CD4-positive, alpha-beta memory T cell (primary cell): ENCODE results near the gene SCT. TPM values are rescaled to one million over a fixed set of nuclear protein-coding genes. Genes with fewer than 3 reads are reported as not detected.

Source experiments
- CTCF ChIA-PET: fragments of 350-600 bp; sonication (Branson Sonifier 250); formaldehyde crosslinking; loops from one replicate; lab custom pipeline; 2021; ENCODE audit warnings: inconsistent platforms; ENCODE audit not compliant: partially characterized antibody; lab: Charles Lee
- POLR2A ChIA-PET: fragments of 350-600 bp; sonication (Branson Sonifier 250); formaldehyde crosslinking; loops from one replicate; lab custom pipeline; 2021; ENCODE audit not compliant: partially characterized antibody; lab: Charles Lee
- DNase-seq, 5 donors: peaks; one replicate each; pipeline versions ENCODE4 v3.0.0 to v3.0.0-alpha.2; 2020 to 2022; ENCODE audit warnings: mixed read lengths in 1 of 5
- H3K27ac ChIP-seq: one replicate; pipeline ENCODE4 v1.7.0; 2013; ENCODE audit warnings: low read depth, low read length
- H3K27me3 ChIP-seq: 2 replicates; pipeline ENCODE4 v1.7.0; 2013; ENCODE audit warnings: mild to moderate bottlenecking, low read length, moderate library complexity; ENCODE audit not compliant: insufficient read depth
- H3K36me3 ChIP-seq: 2 replicates; pipeline ENCODE4 v1.7.0; 2013; ENCODE audit warnings: mild to moderate bottlenecking, low read length, moderate library complexity; ENCODE audit not compliant: insufficient read depth
- H3K4me1 ChIP-seq: 2 replicates; pipeline ENCODE4 v1.7.0; 2013; ENCODE audit warnings: mild to moderate bottlenecking, low read length, moderate library complexity; ENCODE audit not compliant: insufficient read depth
- H3K4me3 ChIP-seq, 2 donors: one replicate each; pipeline ENCODE4 v1.7.0; 2013; ENCODE audit warnings: low read length in 2 of 2, mild to moderate bottlenecking in 1 of 2
- H3K9me3 ChIP-seq, 2 donors: one replicate each; pipeline ENCODE4 v1.7.0; 2013; ENCODE audit warnings: low read length in 2 of 2, control low read depth in 1 of 2; ENCODE audit not compliant: control insufficient read depth in 1 of 2
- H3K27ac Mint-ChIP-seq, 7 donors: one replicate each; pipeline ENCODE4 v1.8.0; 2020 to 2021; ENCODE audit warnings: mixed read lengths in 7 of 7, mild to moderate bottlenecking in 6 of 7, inconsistent platforms in 3 of 7, moderate library complexity in 3 of 7
- H3K27me3 Mint-ChIP-seq, 2 donors: one replicate each; pipeline ENCODE4 v1.8.0; 2020 to 2021; ENCODE audit warnings: mixed read lengths in 2 of 2
- H3K36me3 Mint-ChIP-seq, 2 donors: one replicate each; pipeline ENCODE4 v1.8.0; 2020 to 2021; ENCODE audit warnings: mixed read lengths in 2 of 2, inconsistent platforms in 1 of 2, mild to moderate bottlenecking in 1 of 2
- H3K4me1 Mint-ChIP-seq, 4 donors: one replicate each; pipeline ENCODE4 v1.8.0; 2020 to 2021; ENCODE audit warnings: mixed read lengths in 4 of 4, mild to moderate bottlenecking in 1 of 4
- H3K4me3 Mint-ChIP-seq, 8 donors: one replicate each; pipeline ENCODE4 v1.8.0; 2020 to 2021; ENCODE audit warnings: mixed read lengths in 8 of 8, mild to moderate bottlenecking in 7 of 8, moderate library complexity in 6 of 8, inconsistent platforms in 3 of 8
- H3K9me3 Mint-ChIP-seq, 8 donors: one replicate each; pipeline ENCODE4 v1.8.0; 2020 to 2021; ENCODE audit warnings: mixed read lengths in 8 of 8, mild to moderate bottlenecking in 5 of 8, inconsistent platforms in 3 of 8, moderate library complexity in 1 of 8
- intact Hi-C: fragments of 100-400 bp; cut with micrococcal nuclease; formaldehyde crosslinking; loops from one replicate; pipeline ENCODE4 v1.15.1; 2023
- polyA plus RNA-seq, 2 donors: library from polyadenylated mRNA; unstranded; fragments of 300-500 nt; fragmentation: Illumina TruSeq; gene quantifications; one replicate each; pipeline ENCODE4 v1.2.3, GENCODE V29; 2021
- total RNA-seq, 2 experiments: library from RNA; stranded (reverse); gene quantifications; one replicate each; pipeline ENCODE4 v1.2.3, GENCODE V29; 2021

The SCT gene
- total and polyA plus RNA-seq, 4 experiments from 2014 or later, result not detected

DNA sequence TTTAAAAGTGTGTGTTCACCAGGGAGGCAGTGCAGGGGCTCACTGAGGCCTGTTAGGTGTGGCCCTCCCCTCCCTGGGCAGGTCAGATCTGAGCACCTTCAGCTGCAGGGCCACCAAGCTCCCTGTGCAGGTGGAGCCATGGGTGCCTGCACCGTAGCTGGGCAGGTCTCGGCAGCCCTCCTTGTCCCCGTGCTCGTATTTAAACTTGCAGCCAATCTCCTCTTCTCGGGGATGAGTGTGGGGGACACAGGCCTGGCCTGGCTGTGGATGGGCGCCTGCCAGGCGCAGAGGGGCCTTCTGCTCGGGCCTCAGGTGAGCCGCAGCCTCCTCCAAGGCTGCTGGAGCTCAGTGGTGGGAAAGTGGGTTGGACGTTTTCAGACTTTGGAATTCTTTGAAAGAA lies 31.6 kb downstream of the SCT start:
- DNase-seq, result peak in 1 of 5 donors; percentile 17
- intact Hi-C loops, result no loop called here
- CTCF ChIA-PET, result interaction anchor here (1.2 kb wide), 1 partner anchor 41 kb away, joined by 3 read pairs; no protein-coding TSS in a partner anchor
- peaks cover 5% of the 10 kb centered on the region for H3K4me1 ChIP-seq
- Mint-ChIP-seq H3K27me3 (no peaks in the 10 kb centered on the region), H3K4me3 (no peak overlapping the region), H3K36me3 (peaks cover 25 to 63% of the 10 kb centered on the region in 2 donors), H3K27ac (peak overlapping the region in 1 of 7 donors; percentile 47), H3K4me1 (peaks cover 8 to 13% (median 11%) of the 10 kb centered on the region in 4 donors), H3K9me3 (no peaks in the 10 kb centered on the region)
- no peaks in the 10 kb centered on the region for H3K27me3 ChIP-seq
- H3K9me3 ChIP-seq, result no peaks in the 10 kb centered on the region
- peaks cover 73% of the 10 kb centered on the region for H3K36me3 ChIP-seq
- POLR2A ChIA-PET, result no interaction called here
- H3K4me3 ChIP-seq, result no peak overlapping the region
- no peak overlapping the region for H3K27ac ChIP-seq

DNA sequence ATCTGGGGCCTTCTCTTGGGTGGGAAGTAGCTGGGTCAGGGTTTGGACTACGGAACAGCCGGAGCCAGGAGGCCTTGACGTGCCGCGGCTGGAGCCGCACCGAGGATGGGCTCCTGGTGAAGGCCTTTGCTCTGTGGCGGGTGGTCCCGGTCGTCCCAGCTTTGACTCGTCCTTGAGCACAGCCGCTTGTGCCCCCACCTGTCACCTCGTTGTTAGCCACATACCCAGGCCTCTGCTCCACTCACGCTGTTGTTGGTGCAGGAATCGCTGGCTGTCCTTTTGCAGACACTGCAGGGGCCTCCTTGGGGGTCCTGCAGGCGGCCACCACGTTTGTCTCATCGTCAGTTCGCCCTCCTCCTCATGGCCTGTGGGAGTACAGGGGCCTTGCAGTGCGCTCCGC lies 33.6 kb downstream of the SCT start:
- DNase-seq, result peak in 1 of 5 donors; percentile 26
- peaks cover 9 to 14% (median 11%) of the 10 kb centered on the region in 4 donors for H3K4me1 Mint-ChIP-seq
- H3K9me3 Mint-ChIP-seq, result peaks cover 0 to 2% (median 0%) of the 10 kb centered on the region in 8 donors
- H3K27me3 Mint-ChIP-seq, result no peaks in the 10 kb centered on the region
- H3K36me3 Mint-ChIP-seq, result peaks cover 29 to 72% of the 10 kb centered on the region in 2 donors
- intact Hi-C loops, result no loop called here
- H3K4me3 Mint-ChIP-seq, result no peak overlapping the region
- Histone ChIP-seq H3K27me3 (no peaks in the 10 kb centered on the region), H3K9me3 (no peaks in the 10 kb centered on the region), H3K27ac (no peak overlapping the region), H3K36me3 (peaks cover 68% of the 10 kb centered on the region), H3K4me3 (no peak overlapping the region), H3K4me1 (peaks cover 5% of the 10 kb centered on the region)
- H3K27ac Mint-ChIP-seq, result no peak overlapping the region
- POLR2A ChIA-PET, result no interaction called here
- CTCF ChIA-PET, result no interaction called here

GRCh38 chr11:592918-593317 lies 34.1 kb downstream of the SCT start:
- Histone ChIP-seq H3K9me3 (no peaks in the 10 kb centered on the region), H3K36me3 (peaks cover 64% of the 10 kb centered on the region), H3K27ac (no peak overlapping the region), H3K4me1 (peaks cover 9% of the 10 kb centered on the region), H3K27me3 (no peaks in the 10 kb centered on the region), H3K4me3 (no peak overlapping the region)
- H3K27me3 Mint-ChIP-seq, result no peaks in the 10 kb centered on the region
- ChIA-PET POLR2A (no interaction called here), CTCF (no interaction called here)
- no peak overlapping the region for H3K4me3 Mint-ChIP-seq
- peak in 1 of 5 donors; percentile 19 for DNase-seq
- no peak overlapping the region for H3K27ac Mint-ChIP-seq
- peaks cover 30 to 74% of the 10 kb centered on the region in 2 donors for H3K36me3 Mint-ChIP-seq
- intact Hi-C loops, result no loop called here
- peaks cover 0 to 2% (median 0%) of the 10 kb centered on the region in 8 donors for H3K9me3 Mint-ChIP-seq
- H3K4me1 Mint-ChIP-seq, result peaks cover 13 to 18% (median 15%) of the 10 kb centered on the region in 4 donors

GRCh38 chr11:592501-592900 lies 34.5 kb downstream of the SCT start:
- peak in 1 of 5 donors; percentile 30 for DNase-seq
- Mint-ChIP-seq H3K27me3 (no peaks in the 10 kb centered on the region), H3K9me3 (peaks cover 0 to 2% (median 0%) of the 10 kb centered on the region in 8 donors), H3K36me3 (peaks cover 33 to 78% of the 10 kb centered on the region in 2 donors), H3K27ac (peak overlapping the region in 2 of 7 donors; percentile 23 to 52), H3K4me1 (peaks cover 16 to 22% (median 18%) of the 10 kb centered on the region in 4 donors), H3K4me3 (no peak overlapping the region)
- H3K36me3 ChIP-seq, result peaks cover 63% of the 10 kb centered on the region
- H3K4me1 ChIP-seq, result peaks cover 13% of the 10 kb centered on the region
- intact Hi-C loops, result no loop called here
- CTCF ChIA-PET, result no interaction called here
- H3K27me3 ChIP-seq, result no peaks in the 10 kb centered on the region
- no peak overlapping the region for H3K27ac ChIP-seq
- POLR2A ChIA-PET, result no interaction called here
- no peaks in the 10 kb centered on the region for H3K9me3 ChIP-seq
- no peak overlapping the region for H3K4me3 ChIP-seq

GRCh38 chr11:590997-591396 lies 36.0 kb downstream of the SCT start:
- H3K36me3 ChIP-seq, result peaks cover 63% of the 10 kb centered on the region
- no peaks in the 10 kb centered on the region for H3K27me3 Mint-ChIP-seq
- ChIA-PET CTCF (no interaction called here), POLR2A (interaction anchor here (1.1 kb wide), 1 partner anchor 15 kb away, joined by 3 read pairs; the partner anchor contains the start of gene PHRF1)
- H3K27ac ChIP-seq, result no peak overlapping the region
- DNase-seq, result peak in 1 of 5 donors; percentile 5
- no peaks in the 10 kb centered on the region for H3K27me3 ChIP-seq
- no peak overlapping the region for H3K4me3 ChIP-seq
- H3K4me1 Mint-ChIP-seq, result peaks cover 12 to 31% (median 20%) of the 10 kb centered on the region in 4 donors
- intact Hi-C loops, result no loop called here
- peaks cover 0 to 4% (median 0%) of the 10 kb centered on the region in 8 donors for H3K9me3 Mint-ChIP-seq
- no peaks in the 10 kb centered on the region for H3K9me3 ChIP-seq
- peaks cover 21% of the 10 kb centered on the region for H3K4me1 ChIP-seq
- no peak overlapping the region for H3K4me3 Mint-ChIP-seq
- H3K27ac Mint-ChIP-seq, result peak overlapping the region in 2 of 7 donors; percentile 24 to 27
- peaks cover 32 to 75% of the 10 kb centered on the region in 2 donors for H3K36me3 Mint-ChIP-seq

DNA sequence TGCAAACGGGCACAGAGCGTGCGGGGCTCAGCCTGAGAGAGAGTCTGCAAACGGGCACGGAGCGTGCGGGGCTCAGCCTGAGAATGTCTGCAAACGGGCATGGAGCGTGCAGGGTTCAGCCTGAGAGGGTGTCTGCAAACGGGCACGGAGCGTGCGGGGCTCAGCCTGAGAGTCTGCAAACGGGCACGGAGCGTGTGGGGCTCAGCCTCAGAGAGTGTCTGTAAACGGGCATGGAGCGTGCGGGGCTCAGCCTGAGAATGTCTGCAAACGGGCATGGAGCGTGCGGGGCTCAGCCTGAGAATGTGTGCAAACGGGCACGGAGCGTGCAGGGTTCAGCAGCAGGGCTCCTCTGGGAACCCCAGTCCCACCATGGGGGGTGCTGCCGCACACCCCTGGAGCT lies 37.2 kb downstream of the SCT start:
- Mint-ChIP-seq H3K27ac (peak overlapping the region in 4 of 7 donors; percentile 10 to 65 (median 34)), H3K4me1 (peaks cover 12 to 25% (median 17%) of the 10 kb centered on the region in 4 donors)
- CTCF ChIA-PET, result interaction anchor here (1.3 kb wide), 1 partner anchor 35 kb away, joined by 4 read pairs; no protein-coding TSS in a partner anchor

GRCh38 chr11:587978-588380 lies 39.0 kb downstream of the SCT start:
- intact Hi-C loops, result loop anchor here (1.0 kb wide), 1 partner anchor 12 kb away; the partner anchor contains the start of gene PHRF1
- peaks cover 26 to 59% of the 10 kb centered on the region in 2 donors for H3K36me3 Mint-ChIP-seq

More for the DNA sequence above, 37.2 kb downstream of the SCT start:
- H3K27me3 Mint-ChIP-seq, result no peaks in the 10 kb centered on the region
- Histone ChIP-seq H3K4me1 (peaks cover 21% of the 10 kb centered on the region), H3K9me3 (no peaks in the 10 kb centered on the region), H3K4me3 (no peak overlapping the region), H3K27me3 (no peaks in the 10 kb centered on the region), H3K36me3 (peaks cover 56% of the 10 kb centered on the region), H3K27ac (no peak overlapping the region)
- peaks cover 0 to 4% (median 0%) of the 10 kb centered on the region in 8 donors for H3K9me3 Mint-ChIP-seq
- no peak overlapping the region for H3K4me3 Mint-ChIP-seq
- H3K36me3 Mint-ChIP-seq, result peaks cover 32 to 69% of the 10 kb centered on the region in 2 donors
- intact Hi-C loops, result no loop called here
- POLR2A ChIA-PET, result interaction anchor here (1.0 to 1.1 kb wide), 2 partner anchors 15 to 21 kb away, joined by 3 read pairs; no protein-coding TSS in a partner anchor
- DNase-seq, result peak in 1 of 5 donors; percentile 12

More at GRCh38 chr11:587978-588380, 39.0 kb downstream of the SCT start:
- peaks cover 12 to 25% (median 16%) of the 10 kb centered on the region in 4 donors for H3K4me1 Mint-ChIP-seq
- H3K27ac Mint-ChIP-seq, result peak overlapping the region; percentile 91 to 99 (median 98)
- peaks cover 0 to 4% (median 0%) of the 10 kb centered on the region in 8 donors for H3K9me3 Mint-ChIP-seq
- ChIA-PET POLR2A (interaction anchor here (0.7 to 2.3 kb wide), 8 partner anchors 10 to 108 kb away, joined by 3 to 18 read pairs (median 5); partner anchors contain the start of genes PHRF1 and TMEM80), CTCF (interaction anchor here (1.6 kb wide), 1 partner anchor 12 kb away, joined by 4 read pairs; the partner anchor contains the start of gene PHRF1)
- Histone ChIP-seq H3K36me3 (peaks cover 57% of the 10 kb centered on the region), H3K27me3 (no peaks in the 10 kb centered on the region), H3K4me3 (no peak overlapping the region), H3K27ac (peak overlapping the region; percentile 41), H3K9me3 (no peaks in the 10 kb centered on the region), H3K4me1 (peaks cover 21% of the 10 kb centered on the region)
- H3K27me3 Mint-ChIP-seq, result no peaks in the 10 kb centered on the region
- peak; percentile 61 to 94 (median 71) for DNase-seq
- H3K4me3 Mint-ChIP-seq, result peak overlapping the region in 7 of 8 donors; percentile 59 to 77 (median 70)
